Natural killer cell treated with Interleukin-12 subunit alpha and Interleukin-12 subunit beta and Interleukin-15 and Interleukin-18, amount 100 ng/mL, for 72 hours (primary cell): ENCODE data around the gene GRIP2. TPM values are rescaled to one million over a fixed set of nuclear protein-coding genes. Genes with fewer than 3 reads are reported as not detected.

ENCODE experiments used
- ATAC-seq, 2 donors: fragments of 150-1000 bp; cut with Tn5 transposase in 1 of 2; sonication (Bioruptor Pico), chemical (Tn5 transposase) in 1 of 2; 2 replicates each; pipeline ENCODE4 v1.10.0; 2021
- DNase-seq: peaks from one replicate; pipeline ENCODE4 v3.0.0; 2022; ENCODE audit warnings: low spot score
- H3K27ac Mint-ChIP-seq, 2 donors: 1 replicate in 1 of 2; 2 replicates in 1 of 2; pipeline ENCODE4 v1.8.0; 2022; ENCODE audit warnings: mixed read lengths in 2 of 2, mild to moderate bottlenecking in 1 of 2, moderate library complexity in 1 of 2
- H3K27me3 Mint-ChIP-seq, 2 donors: 1 replicate in 1 of 2; 2 replicates in 1 of 2; pipeline ENCODE4 v1.8.0; 2022; ENCODE audit warnings: mixed read lengths in 2 of 2
- H3K36me3 Mint-ChIP-seq: one replicate; pipeline ENCODE4 v1.8.0; 2022; ENCODE audit warnings: mixed read lengths
- H3K4me1 Mint-ChIP-seq, 2 donors: 1 replicate in 1 of 2; 2 replicates in 1 of 2; pipeline ENCODE4 v1.8.0; 2022; ENCODE audit warnings: low read depth in 2 of 2, mixed read lengths in 2 of 2, mild to moderate bottlenecking in 1 of 2
- H3K4me3 Mint-ChIP-seq: one replicate; pipeline ENCODE4 v1.8.0; 2022; ENCODE audit warnings: mixed read lengths
- H3K9me3 Mint-ChIP-seq: 2 replicates; pipeline ENCODE4 v1.8.0; 2022; ENCODE audit warnings: mixed read lengths
- total RNA-seq, 2 donors: library from RNA; stranded (reverse); gene quantifications; one replicate each; pipeline ENCODE4 v1.2.3, GENCODE V29; 2022

The GRIP2 gene
- total RNA-seq, 2 donors from 2014 or later = not detected

DNA sequence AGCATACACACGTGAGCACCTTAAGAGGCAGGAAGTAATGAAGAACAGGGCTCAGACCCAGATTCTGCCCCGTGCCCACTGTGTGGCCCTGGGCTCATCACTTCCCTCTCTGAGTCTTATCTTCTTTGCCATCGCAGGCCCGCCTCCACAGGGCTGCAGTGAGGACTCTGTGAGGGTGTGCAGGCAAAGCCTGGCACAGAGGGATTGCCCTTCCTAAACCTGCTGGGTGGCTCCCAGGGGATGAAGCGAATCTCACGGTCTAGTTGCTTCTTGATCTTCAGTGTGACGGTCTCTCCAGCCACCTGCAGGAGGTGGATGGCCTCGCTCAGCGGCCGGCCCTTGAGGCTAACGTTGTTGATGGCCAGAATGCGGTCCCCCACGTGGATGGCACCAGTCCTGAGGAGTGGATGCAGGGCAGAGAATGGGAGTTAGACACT, 32.8 kb downstream of the GRIP2 start:
- H3K4me1 Mint-ChIP-seq = peaks cover 0 to 5% of the 10 kb centered on the region in 2 donors
- no peak for DNase-seq
- H3K4me3 Mint-ChIP-seq = no peak overlapping the region
- no peak overlapping the region for H3K27ac Mint-ChIP-seq
- ATAC-seq = no peak
- H3K36me3 Mint-ChIP-seq = peaks cover 4% of the 10 kb centered on the region
- no peaks in the 10 kb centered on the region for H3K27me3 Mint-ChIP-seq
- H3K9me3 Mint-ChIP-seq = peaks cover 4% of the 10 kb centered on the region

DNA sequence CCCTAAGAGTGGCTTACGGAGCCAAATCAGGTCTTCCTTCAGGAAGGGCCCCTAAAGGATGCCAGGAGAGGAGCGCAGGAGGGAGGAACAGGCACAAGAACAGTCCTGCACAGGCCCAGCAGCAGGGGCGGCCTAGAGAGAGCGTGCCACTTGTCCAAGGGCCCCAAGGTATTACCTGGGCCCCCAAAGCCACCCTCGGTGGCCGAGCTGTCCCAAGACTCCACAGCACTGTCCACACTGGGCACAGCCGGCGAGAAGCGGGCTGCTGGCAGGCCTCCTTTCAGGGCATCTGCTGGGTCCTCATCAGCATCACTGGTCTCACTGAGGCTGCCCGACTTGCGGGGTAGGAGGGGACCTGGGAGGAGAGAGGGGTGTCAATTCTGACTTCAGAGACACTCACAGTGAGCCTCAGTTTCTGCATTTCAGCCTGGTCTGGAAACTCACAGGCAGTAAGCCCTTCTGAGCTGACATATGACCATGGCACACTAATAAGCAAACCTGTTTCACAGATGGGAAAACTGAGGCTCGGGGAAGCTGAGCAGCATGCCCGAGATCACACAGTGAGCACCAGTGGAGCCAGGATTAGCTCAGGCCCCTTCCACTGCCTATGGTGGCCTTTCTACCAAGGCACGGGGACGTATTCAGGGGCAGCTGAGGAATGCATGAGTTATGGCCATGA, 33.4 kb downstream of the GRIP2 start:
- Mint-ChIP-seq H3K36me3 (peaks cover 6% of the 10 kb centered on the region), H3K4me3 (no peak overlapping the region), H3K27me3 (no peaks in the 10 kb centered on the region), H3K27ac (no peak overlapping the region), H3K4me1 (peaks cover 0 to 5% of the 10 kb centered on the region in 2 donors), H3K9me3 (peaks cover 4% of the 10 kb centered on the region)
- ATAC-seq (no peak), DNase-seq (no peak)

DNA sequence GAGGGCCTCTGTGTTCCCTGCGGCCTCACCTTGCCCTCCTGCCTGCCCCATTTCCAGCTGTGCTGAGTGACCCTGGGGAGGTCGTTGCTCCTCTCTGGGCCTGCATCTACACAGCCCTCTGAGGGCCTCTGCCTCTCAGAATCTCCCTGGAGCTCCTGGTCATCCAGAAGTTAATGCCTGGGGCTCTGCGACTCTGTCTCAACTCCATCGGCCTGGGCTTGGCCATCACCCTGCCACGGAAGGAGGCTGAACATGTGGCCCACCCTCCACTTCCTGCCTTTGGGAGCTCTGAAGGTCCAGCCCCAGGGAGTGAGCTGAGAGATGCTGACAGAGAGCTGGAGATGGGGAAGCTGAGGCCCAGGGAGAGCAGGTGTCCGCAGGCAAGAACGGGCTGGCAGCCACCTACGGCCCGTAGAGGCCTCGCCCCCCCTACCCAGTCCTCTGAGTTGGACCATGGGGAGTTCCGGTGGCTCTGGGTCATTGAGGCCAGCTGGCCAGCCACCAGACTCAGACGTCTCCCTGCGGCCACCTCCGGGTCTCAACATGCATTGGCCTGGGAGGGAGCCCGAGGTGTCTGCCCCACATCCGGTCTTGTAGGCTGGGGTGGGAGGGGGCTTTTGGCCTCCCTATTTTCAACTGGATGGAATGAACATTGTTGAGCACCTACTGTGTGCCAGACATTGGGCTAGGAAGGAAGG, 34.2 kb downstream of the GRIP2 start:
- peaks cover 0 to 5% of the 10 kb centered on the region in 2 donors for H3K4me1 Mint-ChIP-seq
- H3K4me3 Mint-ChIP-seq = no peak overlapping the region
- H3K9me3 Mint-ChIP-seq = peaks cover 4% of the 10 kb centered on the region
- H3K27ac Mint-ChIP-seq = no peak overlapping the region
- peak in 1 of 2 donors; percentile 16 for ATAC-seq
- H3K27me3 Mint-ChIP-seq = peaks cover under 1 to 2% of the 10 kb centered on the region in 2 donors
- no peak for DNase-seq
- H3K36me3 Mint-ChIP-seq = peaks cover 7% of the 10 kb centered on the region

DNA sequence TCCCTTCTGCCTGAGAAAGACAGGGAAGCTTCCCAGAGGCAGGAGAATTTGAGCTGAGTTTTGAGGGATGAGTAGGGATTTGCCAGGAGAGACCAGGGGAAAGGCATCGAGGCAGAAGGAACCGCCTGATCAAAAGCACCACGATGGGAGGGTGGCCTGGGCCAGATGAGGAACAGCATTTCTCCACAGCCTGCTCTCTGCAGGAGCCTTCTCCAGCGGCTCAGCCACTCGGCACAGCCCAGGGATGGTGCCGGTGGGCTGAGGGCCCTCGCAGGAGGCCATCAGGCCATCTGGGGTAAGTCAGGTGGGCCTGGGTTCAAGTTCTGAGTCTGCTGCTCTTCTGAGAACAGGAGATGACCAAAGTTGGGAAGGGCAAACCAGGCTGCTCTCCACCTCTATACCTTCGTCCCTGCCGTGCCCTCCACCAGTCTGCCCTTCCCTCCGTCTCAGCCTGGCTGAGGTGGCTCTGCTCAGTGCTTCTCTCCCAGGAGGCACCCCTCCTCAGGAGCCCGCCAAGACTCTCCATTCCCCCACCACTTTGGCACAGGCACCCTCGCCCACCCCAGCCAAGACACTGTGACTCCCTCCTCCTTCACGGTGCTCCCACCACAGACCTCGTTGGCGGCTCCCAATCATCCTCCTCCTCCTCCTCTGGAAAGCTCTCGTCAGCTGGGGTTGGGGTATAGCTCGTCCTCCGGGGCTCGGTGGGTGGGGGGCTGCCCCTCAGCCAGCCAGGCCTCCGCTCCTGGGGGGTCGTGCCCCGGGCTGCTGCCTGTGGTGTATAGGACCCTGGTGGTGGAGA, 34.9 kb downstream of the GRIP2 start:
- ATAC-seq = peak in 1 of 2 donors; percentile 5
- Mint-ChIP-seq H3K27me3 (peaks cover 3 to 5% of the 10 kb centered on the region in 2 donors), H3K4me1 (peaks cover 0 to 5% of the 10 kb centered on the region in 2 donors), H3K9me3 (peaks cover 4% of the 10 kb centered on the region), H3K36me3 (peaks cover 10% of the 10 kb centered on the region), H3K4me3 (no peak overlapping the region), H3K27ac (no peak overlapping the region)
- DNase-seq = no peak

DNA sequence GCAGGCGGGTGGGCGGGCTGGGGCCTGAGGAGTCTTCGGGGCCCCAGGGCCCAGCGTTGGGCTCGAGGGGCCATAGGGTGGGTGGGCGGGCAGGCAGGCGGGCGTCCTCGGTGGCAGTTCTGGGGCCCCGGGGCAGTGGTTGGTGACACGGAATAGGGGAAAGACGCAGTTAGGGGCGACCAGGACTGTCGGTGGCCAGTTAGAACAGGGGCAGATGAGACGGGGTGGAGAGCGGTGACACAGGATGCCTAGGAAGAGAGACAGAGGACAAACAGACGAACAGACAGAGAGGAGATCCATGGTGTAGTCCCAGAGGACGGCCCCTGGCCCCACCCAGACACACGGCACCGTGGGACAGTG, 36.5 kb downstream of the GRIP2 start:
- no peak for ATAC-seq
- Mint-ChIP-seq H3K27ac (no peak overlapping the region), H3K4me1 (peaks cover 0 to 5% of the 10 kb centered on the region in 2 donors), H3K9me3 (peaks cover 4% of the 10 kb centered on the region), H3K4me3 (no peak overlapping the region), H3K27me3 (peaks cover 5 to 11% of the 10 kb centered on the region in 2 donors), H3K36me3 (peaks cover 10% of the 10 kb centered on the region)
- no peak for DNase-seq

DNA sequence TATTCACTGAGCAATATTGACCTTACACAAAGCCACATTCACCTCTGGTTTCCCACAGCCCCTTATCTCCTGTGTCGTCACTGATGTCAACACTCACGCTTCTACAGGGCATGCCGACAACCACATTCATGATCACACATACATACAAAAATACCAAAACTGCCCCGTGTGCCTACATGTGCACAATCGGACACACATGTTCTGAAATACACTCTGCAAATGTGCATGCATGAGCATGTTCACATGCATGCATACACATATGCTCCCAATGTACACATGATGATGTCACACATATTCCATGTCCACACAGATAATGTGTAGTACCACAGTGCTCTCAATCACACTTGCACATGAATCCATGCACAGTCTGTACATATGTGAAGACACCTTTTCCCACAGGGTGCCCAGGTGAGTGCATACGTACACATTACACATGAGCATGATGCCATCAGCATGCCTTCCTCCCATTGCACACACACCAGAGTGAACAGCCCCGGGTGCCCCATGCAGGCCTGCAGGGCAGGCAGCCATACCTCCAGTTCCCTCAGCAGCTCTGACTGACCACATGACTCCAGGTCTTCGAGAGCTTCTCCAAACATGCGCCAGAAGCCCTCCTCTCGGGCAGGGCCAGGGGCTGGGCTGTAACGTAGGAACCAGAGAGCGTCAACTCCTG, 37.0 kb downstream of the GRIP2 start:
- DNase-seq (no peak), ATAC-seq (no peak)
- Mint-ChIP-seq H3K4me1 (peaks cover 0 to 2% of the 10 kb centered on the region in 2 donors), H3K27me3 (peaks cover 5 to 14% of the 10 kb centered on the region in 2 donors), H3K4me3 (no peak overlapping the region), H3K9me3 (peaks cover 4% of the 10 kb centered on the region), H3K27ac (no peak overlapping the region), H3K36me3 (peaks cover 10% of the 10 kb centered on the region)

DNA sequence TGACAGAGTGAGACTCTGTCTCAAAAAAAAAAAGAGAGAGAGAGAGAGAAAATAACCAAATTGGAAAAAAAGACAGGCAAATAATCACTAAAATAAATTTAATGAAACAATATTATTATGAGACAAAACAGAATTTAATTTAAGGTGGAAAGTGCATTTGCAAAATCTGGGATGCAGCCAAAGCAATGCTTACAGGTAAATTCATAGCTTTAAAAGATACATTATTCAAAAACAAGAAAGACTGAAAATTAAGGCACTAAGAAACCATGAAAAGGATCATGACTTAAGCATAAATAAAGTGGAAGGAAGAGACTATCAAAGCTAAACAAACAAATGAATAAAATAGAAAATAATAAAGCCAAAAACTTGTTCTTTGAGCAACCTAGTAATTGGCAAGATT, 37.7 kb downstream of the GRIP2 start:
- DNase-seq = no peak
- Mint-ChIP-seq H3K27ac (no peak overlapping the region), H3K9me3 (peaks cover 4% of the 10 kb centered on the region), H3K27me3 (peaks cover 5 to 21% of the 10 kb centered on the region in 2 donors), H3K4me1 (no peaks in the 10 kb centered on the region), H3K36me3 (peaks cover 10% of the 10 kb centered on the region), H3K4me3 (no peak overlapping the region)
- no peak for ATAC-seq

DNA sequence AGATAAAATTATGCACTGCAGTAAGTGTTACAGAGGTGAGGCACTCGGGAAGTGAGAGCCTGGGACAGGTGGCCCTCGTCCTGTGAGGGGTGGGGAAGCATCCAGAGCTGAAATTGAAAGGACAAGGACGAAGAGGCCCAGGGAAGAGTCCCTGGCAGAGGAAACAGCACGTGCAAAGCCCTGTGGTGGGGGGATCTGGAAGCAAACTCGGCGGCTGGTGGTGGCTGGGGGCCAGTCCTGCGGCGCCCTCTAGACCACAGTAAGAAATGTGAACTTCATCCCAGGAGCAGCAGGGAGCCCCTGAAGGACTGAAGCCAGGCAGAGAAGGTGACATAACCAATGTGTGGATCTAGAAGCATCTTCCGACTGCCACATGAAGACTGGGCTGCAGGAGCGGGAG, 42.8 kb downstream of the GRIP2 start:
- Mint-ChIP-seq H3K36me3 (peaks cover 6% of the 10 kb centered on the region), H3K27ac (peak overlapping the region in 1 of 2 donors; percentile 12), H3K9me3 (no peaks in the 10 kb centered on the region), H3K27me3 (peaks cover 5 to 24% of the 10 kb centered on the region in 2 donors), H3K4me3 (no peak overlapping the region), H3K4me1 (no peaks in the 10 kb centered on the region)
- DNase-seq = peak; percentile 23
- no peak for ATAC-seq

DNA sequence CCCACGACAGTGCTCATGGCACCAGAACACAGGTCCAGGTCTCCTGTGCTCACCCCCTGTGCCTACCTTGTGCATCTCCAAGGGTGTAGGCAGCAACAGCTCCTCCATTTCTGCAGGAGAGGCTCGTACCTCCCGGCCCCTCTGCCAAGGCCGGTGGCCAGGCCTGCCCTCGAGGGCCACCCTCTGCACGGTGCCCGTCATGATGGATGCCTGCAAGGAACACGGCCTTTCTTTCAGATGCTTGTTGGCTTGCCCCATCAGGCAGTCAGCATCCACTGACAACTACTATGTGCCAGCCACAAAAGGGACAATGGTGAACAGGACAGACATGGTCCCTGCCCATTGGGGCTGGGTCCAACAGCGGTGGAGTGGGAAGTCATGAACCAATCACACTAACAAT, 43.8 kb downstream of the GRIP2 start:
- Mint-ChIP-seq H3K27ac (no peak overlapping the region), H3K36me3 (peaks cover 5% of the 10 kb centered on the region), H3K4me1 (no peaks in the 10 kb centered on the region), H3K27me3 (peaks cover 5 to 24% of the 10 kb centered on the region in 2 donors), H3K4me3 (no peak overlapping the region), H3K9me3 (no peaks in the 10 kb centered on the region)
- DNase-seq (peak; percentile 53), ATAC-seq (no peak)

DNA sequence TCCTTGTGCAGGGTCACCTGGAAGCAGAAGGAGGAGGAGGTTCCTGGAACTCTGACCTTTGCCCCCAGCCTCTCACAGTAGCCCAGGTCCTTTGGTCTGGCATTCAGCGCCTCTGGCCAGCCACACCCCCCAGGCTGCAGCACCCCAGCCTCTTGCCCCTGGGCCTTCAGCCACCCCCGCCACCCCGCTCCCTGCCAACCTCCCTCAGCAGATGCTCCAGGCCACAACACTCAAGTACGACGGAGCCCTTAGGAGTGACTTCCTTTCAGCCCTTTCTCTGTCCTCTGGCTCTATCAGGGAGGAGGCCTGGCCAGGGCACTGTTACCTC, 45.2 kb downstream of the GRIP2 start:
- DNase-seq = peak; percentile 42
- Mint-ChIP-seq H3K27me3 (peaks cover 0 to 19% of the 10 kb centered on the region in 2 donors), H3K4me3 (no peak overlapping the region)

DNA sequence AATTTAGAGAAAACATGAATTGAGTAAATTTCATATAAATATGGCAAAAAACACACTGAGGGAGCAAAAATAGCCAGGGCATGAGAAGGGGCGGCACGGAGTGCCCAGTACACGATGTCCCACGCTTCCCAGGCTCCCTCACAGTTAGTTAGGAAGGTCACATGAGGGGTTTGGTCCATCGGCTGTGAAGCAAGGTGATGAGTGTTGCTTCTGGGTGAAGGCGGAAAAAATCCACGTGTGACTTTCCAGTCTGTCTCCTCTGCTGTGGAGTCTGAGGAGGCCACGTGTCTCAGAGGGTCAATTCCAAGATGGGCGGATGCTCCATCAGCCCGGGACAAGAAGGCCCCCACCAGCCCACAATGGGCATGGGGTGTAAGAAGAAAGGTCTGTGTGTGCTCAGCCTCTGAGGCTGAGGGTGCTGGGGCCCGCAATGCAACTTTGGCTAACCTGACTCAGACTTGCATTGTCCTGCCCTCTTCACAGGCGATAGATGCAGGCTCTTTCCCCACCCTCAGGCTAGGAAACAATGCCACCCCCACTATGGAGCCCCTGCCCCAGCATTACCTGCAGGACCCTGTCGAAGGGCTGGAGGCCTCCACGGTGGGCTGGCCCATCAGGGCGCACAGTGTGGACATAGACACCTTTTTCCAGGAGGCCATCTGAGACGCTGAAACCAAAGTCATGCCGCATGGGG, 45.7 kb downstream of the GRIP2 start:
- Mint-ChIP-seq H3K36me3 (no peaks in the 10 kb centered on the region), H3K9me3 (no peaks in the 10 kb centered on the region), H3K27me3 (peaks cover 0 to 18% of the 10 kb centered on the region in 2 donors), H3K4me1 (no peaks in the 10 kb centered on the region), H3K4me3 (no peak overlapping the region), H3K27ac (no peak overlapping the region)
- DNase-seq = peak; percentile 10
- no peak for ATAC-seq

More for the DNA sequence above, 45.2 kb downstream of the GRIP2 start:
- no peaks in the 10 kb centered on the region for H3K9me3 Mint-ChIP-seq
- no peaks in the 10 kb centered on the region for H3K36me3 Mint-ChIP-seq
- no peak for ATAC-seq
- H3K27ac Mint-ChIP-seq = no peak overlapping the region
- no peaks in the 10 kb centered on the region for H3K4me1 Mint-ChIP-seq

DNA sequence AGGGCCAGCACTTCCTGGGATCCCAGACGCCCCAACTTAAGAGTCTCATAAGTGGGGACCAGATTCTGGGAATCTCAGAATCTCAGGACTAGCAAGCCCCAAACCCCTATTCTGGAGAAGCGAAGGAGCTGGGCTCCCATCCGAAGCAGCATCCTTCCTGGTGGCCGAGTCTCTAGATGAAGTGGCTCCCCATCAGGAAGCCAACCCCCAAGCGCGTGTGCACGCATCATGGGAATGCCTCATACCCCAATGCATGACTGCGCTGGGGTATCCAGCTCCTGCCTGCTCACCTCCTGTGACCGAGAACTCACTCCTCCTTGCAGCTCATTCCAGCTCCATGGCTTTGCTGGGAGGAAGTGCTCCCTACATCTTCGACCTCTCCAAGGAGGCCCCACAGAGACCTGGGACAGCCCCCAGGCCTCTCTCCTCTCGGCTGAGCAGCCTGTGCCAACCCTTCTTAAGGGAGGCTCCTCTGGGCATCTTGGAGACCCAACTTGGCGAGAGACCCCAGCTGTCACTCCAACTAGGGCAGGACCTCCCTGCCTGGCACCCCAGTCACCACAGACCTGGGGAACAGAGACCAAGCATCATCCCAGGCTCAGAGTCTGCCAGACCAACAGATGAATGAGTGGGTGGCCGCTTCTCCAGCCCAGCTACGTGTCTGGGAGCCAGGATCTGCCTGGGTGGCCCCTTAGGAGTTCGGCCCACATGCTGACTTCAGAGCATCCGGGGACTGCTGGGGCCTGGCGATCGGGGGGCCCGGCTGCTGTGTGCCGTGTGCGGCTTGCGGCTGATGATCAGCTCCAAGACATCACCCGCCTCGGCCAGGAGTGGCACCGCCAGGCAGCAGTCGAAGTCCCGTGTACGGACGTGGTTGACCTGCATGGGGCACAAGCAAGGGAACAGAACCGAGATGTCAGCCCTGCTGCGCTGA, 46.9 kb downstream of the GRIP2 start:
- no peaks in the 10 kb centered on the region for H3K9me3 Mint-ChIP-seq
- no peaks in the 10 kb centered on the region for H3K4me1 Mint-ChIP-seq
- H3K4me3 Mint-ChIP-seq = no peak overlapping the region
- H3K36me3 Mint-ChIP-seq = no peaks in the 10 kb centered on the region
- H3K27me3 Mint-ChIP-seq = peaks cover 0 to 10% of the 10 kb centered on the region in 2 donors
- DNase-seq = peak; percentile 54
- H3K27ac Mint-ChIP-seq = no peak overlapping the region
- peak in 1 of 2 donors; percentile 3 for ATAC-seq
